Measurements from ENCODE around the gene ACTL7A. TPM values are rescaled to one million over a fixed set of nuclear protein-coding genes. Genes with fewer than 3 reads are reported as not detected.

Gene ACTL7A
- total and polyA plus RNA-seq, 4 donors, result 0.10 TPM; not detected in 3

DNA sequence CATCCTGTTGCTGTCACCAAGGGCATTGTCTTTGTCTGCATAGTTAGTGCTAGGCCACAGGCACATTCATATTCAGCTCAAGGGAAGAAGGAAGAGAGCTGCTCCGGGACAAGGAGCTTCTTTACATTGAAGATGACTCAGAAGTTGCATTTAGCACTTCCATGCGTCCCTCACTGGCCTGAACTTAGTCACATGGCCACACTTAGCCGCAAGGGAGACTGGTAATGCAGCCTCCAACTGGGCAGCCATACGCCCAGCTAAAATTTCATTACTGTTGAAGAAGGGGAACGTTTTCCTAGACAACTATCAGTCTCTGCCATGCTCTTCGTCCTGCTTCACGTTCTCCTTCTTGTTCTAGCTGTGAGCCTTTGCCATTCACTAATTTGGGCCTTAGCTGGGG is 26.2 kb upstream of the ACTL7A start:
- no peak for DNase-seq (ENCODE audit: low spot score)
- WGBS, result 90% methylated on average over 7 of the region's 7 CpGs
- no peak overlapping the region for H3K4me3 ChIP-seq (ENCODE audit: low read depth in 1 of 3, low read length in 3 of 3)
- TF ChIP-seq FOXA2 (IDR thresholded peaks at IDR 0.05), result no peak
- no peak for TF ChIP-seq RXRA (IDR thresholded peaks at IDR 0.05)
- no peak for TF ChIP-seq GABPA (IDR thresholded peaks at IDR 0.05 in 1 of 2, conservative IDR thresholded peaks at IDR 0.05 in 1 of 2)
- TF ChIP-seq SP1 (IDR thresholded peaks at IDR 0.05), result no peak
- TF ChIP-seq, protein P1, sequence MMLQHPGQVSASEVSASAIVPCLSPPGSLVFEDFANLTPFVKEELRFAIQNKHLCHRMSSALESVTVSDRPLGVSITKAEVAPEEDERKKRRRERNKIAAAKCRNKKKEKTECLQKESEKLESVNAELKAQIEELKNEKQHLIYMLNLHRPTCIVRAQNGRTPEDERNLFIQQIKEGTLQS (IDR thresholded peaks at IDR 0.05), result no peak
- no peak for TF ChIP-seq HNF4A (conservative IDR thresholded peaks at IDR 0.05)
- TF ChIP-seq HNF4G (IDR thresholded peaks at IDR 0.05), result no peak
- no peak for TF ChIP-seq JUND (IDR thresholded peaks at IDR 0.05)
- TF ChIP-seq, protein P2, sequence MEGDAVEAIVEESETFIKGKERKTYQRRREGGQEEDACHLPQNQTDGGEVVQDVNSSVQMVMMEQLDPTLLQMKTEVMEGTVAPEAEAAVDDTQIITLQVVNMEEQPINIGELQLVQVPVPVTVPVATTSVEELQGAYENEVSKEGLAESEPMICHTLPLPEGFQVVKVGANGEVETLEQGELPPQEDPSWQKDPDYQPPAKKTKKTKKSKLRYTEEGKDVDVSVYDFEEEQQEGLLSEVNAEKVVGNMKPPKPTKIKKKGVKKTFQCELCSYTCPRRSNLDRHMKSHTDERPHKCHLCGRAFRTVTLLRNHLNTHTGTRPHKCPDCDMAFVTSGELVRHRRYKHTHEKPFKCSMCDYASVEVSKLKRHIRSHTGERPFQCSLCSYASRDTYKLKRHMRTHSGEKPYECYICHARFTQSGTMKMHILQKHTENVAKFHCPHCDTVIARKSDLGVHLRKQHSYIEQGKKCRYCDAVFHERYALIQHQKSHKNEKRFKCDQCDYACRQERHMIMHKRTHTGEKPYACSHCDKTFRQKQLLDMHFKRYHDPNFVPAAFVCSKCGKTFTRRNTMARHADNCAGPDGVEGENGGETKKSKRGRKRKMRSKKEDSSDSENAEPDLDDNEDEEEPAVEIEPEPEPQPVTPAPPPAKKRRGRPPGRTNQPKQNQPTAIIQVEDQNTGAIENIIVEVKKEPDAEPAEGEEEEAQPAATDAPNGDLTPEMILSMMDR (IDR thresholded peaks at IDR 0.05; ENCODE audit: low read depth, low read length, missing input control), result no peak
- TF ChIP-seq NR2F2 (IDR thresholded peaks at IDR 0.05), result no peak
- TF ChIP-seq TAF1 (conservative IDR thresholded peaks at IDR 0.05), result no peak
- peaks cover 0 to 2% (median 0%) of the 10 kb centered on the region in 4 donors for H3K4me1 ChIP-seq (ENCODE audit: control insufficient read depth in 4 of 4, insufficient read depth in 4 of 4, low read length in 3 of 4)
- H3K9me3 ChIP-seq (ENCODE audit: control insufficient read depth in 4 of 4, low read length in 3 of 4), result no peaks in the 10 kb centered on the region
- H3K27me3 ChIP-seq (ENCODE audit: control insufficient read depth in 4 of 4, insufficient read depth in 4 of 4, low read length in 3 of 4), result no peaks in the 10 kb centered on the region
- H3K27ac ChIP-seq (ENCODE audit: low read depth in 1 of 2, low read length in 2 of 2), result no peak overlapping the region
- no peak overlapping the region for H3K9ac ChIP-seq (ENCODE audit: low read depth in 1 of 2, low read length in 2 of 2)
- H3K36me3 ChIP-seq (ENCODE audit: control insufficient read depth in 4 of 4, insufficient read depth in 3 of 4, low read depth in 1 of 4, low read length in 3 of 4), result no peaks in the 10 kb centered on the region

DNA sequence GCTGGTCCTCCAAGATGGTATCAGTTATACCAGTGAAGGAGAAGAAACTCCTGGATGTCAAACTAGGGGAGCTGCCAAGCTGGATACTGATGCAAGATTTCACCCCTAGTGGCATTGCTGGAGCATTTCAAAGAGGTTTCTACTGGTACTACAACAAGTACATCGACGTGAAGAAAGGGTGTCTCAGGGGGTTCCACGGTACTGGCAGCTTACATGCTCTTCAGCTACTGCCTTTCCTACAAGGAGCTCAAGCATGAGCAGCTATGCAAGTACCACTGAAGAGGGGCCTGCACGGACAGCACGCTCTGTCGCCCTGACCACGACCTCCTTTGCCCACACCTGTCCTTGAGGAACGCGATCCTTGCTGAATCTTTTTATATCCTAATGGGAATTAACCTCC is 25.7 kb upstream of the ACTL7A start:
- WGBS, result 94% methylated on average over 9 of the region's 9 CpGs
- no peak overlapping the region for H3K27ac ChIP-seq (ENCODE audit: low read depth in 1 of 2, low read length in 2 of 2)
- H3K9ac ChIP-seq (ENCODE audit: low read depth in 1 of 2, low read length in 2 of 2), result no peak overlapping the region
- DNase-seq (ENCODE audit: low spot score), result no peak
- no peak overlapping the region for H3K4me3 ChIP-seq (ENCODE audit: low read depth in 1 of 3, low read length in 3 of 3)
- no peaks in the 10 kb centered on the region for H3K36me3 ChIP-seq (ENCODE audit: control insufficient read depth in 4 of 4, insufficient read depth in 3 of 4, low read depth in 1 of 4, low read length in 3 of 4)
- peaks cover 0 to 2% (median 0%) of the 10 kb centered on the region in 4 donors for H3K4me1 ChIP-seq (ENCODE audit: control insufficient read depth in 4 of 4, insufficient read depth in 4 of 4, low read length in 3 of 4)
- TF ChIP-seq, protein P3, sequence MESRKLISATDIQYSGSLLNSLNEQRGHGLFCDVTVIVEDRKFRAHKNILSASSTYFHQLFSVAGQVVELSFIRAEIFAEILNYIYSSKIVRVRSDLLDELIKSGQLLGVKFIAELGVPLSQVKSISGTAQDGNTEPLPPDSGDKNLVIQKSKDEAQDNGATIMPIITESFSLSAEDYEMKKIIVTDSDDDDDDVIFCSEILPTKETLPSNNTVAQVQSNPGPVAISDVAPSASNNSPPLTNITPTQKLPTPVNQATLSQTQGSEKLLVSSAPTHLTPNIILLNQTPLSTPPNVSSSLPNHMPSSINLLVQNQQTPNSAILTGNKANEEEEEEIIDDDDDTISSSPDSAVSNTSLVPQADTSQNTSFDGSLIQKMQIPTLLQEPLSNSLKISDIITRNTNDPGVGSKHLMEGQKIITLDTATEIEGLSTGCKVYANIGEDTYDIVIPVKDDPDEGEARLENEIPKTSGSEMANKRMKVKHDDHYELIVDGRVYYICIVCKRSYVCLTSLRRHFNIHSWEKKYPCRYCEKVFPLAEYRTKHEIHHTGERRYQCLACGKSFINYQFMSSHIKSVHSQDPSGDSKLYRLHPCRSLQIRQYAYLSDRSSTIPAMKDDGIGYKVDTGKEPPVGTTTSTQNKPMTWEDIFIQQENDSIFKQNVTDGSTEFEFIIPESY (IDR thresholded peaks at IDR 0.05), result no peak
- TF ChIP-seq HNF4A (conservative IDR thresholded peaks at IDR 0.05) (no peak), YY1 (IDR thresholded peaks at IDR 0.05) (no peak), RAD21 (IDR thresholded peaks at IDR 0.05) (no peak), EGR1 (IDR thresholded peaks at IDR 0.05; ENCODE audit: low read depth in 2 of 2) (no peak), TAF1 (conservative IDR thresholded peaks at IDR 0.05) (no peak), JUND (IDR thresholded peaks at IDR 0.05) (no peak), FOXA1 (IDR thresholded peaks at IDR 0.05) (no peak), FOXA2 (IDR thresholded peaks at IDR 0.05) (no peak), SP1 (IDR thresholded peaks at IDR 0.05) (no peak), HNF4G (IDR thresholded peaks at IDR 0.05) (no peak), NR2F2 (IDR thresholded peaks at IDR 0.05) (no peak), GABPA (IDR thresholded peaks at IDR 0.05 in 1 of 2, conservative IDR thresholded peaks at IDR 0.05 in 1 of 2) (no peak), RXRA (IDR thresholded peaks at IDR 0.05) (no peak)
- TF ChIP-seq, protein P2 (IDR thresholded peaks at IDR 0.05; ENCODE audit: low read depth, low read length, missing input control), result no peak
- TF ChIP-seq, protein P4, sequence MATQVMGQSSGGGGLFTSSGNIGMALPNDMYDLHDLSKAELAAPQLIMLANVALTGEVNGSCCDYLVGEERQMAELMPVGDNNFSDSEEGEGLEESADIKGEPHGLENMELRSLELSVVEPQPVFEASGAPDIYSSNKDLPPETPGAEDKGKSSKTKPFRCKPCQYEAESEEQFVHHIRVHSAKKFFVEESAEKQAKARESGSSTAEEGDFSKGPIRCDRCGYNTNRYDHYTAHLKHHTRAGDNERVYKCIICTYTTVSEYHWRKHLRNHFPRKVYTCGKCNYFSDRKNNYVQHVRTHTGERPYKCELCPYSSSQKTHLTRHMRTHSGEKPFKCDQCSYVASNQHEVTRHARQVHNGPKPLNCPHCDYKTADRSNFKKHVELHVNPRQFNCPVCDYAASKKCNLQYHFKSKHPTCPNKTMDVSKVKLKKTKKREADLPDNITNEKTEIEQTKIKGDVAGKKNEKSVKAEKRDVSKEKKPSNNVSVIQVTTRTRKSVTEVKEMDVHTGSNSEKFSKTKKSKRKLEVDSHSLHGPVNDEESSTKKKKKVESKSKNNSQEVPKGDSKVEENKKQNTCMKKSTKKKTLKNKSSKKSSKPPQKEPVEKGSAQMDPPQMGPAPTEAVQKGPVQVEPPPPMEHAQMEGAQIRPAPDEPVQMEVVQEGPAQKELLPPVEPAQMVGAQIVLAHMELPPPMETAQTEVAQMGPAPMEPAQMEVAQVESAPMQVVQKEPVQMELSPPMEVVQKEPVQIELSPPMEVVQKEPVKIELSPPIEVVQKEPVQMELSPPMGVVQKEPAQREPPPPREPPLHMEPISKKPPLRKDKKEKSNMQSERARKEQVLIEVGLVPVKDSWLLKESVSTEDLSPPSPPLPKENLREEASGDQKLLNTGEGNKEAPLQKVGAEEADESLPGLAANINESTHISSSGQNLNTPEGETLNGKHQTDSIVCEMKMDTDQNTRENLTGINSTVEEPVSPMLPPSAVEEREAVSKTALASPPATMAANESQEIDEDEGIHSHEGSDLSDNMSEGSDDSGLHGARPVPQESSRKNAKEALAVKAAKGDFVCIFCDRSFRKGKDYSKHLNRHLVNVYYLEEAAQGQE (IDR thresholded peaks at IDR 0.05), result no peak
- TF ChIP-seq, protein P5, sequence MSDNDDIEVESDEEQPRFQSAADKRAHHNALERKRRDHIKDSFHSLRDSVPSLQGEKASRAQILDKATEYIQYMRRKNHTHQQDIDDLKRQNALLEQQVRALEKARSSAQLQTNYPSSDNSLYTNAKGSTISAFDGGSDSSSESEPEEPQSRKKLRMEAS (IDR thresholded peaks at IDR 0.05), result no peak
- TF ChIP-seq, protein P1 (IDR thresholded peaks at IDR 0.05), result no peak
- no peaks in the 10 kb centered on the region for H3K27me3 ChIP-seq (ENCODE audit: control insufficient read depth in 4 of 4, insufficient read depth in 4 of 4, low read length in 3 of 4)
- H3K9me3 ChIP-seq (ENCODE audit: control insufficient read depth in 4 of 4, low read length in 3 of 4), result no peaks in the 10 kb centered on the region
